GM23338 (cell line): ENCODE data around the gene PMAIP1. TPM values are rescaled to one million over a fixed set of nuclear protein-coding genes. Genes with fewer than 3 reads are reported as not detected.

Experiments used
- ATAC-seq: fragments of 200-7000 bp; cut with Tn5 transposase; 3 replicates; pipeline ENCODE4 v1.9.1; 2020
- DNase-seq: peaks from one replicate; pipeline ENCODE4 v3.0.0-alpha.2; 2015; ENCODE audit warnings: low spot score
- H2AFZ ChIP-seq: fragments of 200-600 bp; sonication (generic); 2 replicates; pipeline ENCODE4 v1.8.0; 2016; ENCODE audit warnings: antibody characterized with exemption, mild to moderate bottlenecking, moderate library complexity
- H3F3A ChIP-seq: fragments of 200-600 bp; sonication (generic); replicated peaks from 2 replicates; pipeline ENCODE4 v1.8.0; 2017; ENCODE audit warnings: antibody characterized with exemption, mixed run types, low read depth
- H3K27ac ChIP-seq: fragments of 200-600 bp; sonication (generic); 2 replicates; pipeline ENCODE4 v1.6.1; 2016; ENCODE audit warnings: low read depth
- H3K27me3 ChIP-seq: fragments of 200-600 bp; sonication (generic); 2 replicates; pipeline ENCODE4 v1.8.0; 2016; ENCODE audit warnings: mild to moderate bottlenecking, mixed run types, moderate library complexity; ENCODE audit not compliant: insufficient read depth
- H3K36me3 ChIP-seq: fragments of 200-600 bp; sonication (generic); 2 replicates; pipeline ENCODE4 v1.8.0; 2016; ENCODE audit warnings: mild to moderate bottlenecking; ENCODE audit not compliant: insufficient read depth
- H3K4me1 ChIP-seq: fragments of 200-600 bp; sonication (generic); 2 replicates; pipeline ENCODE4 v1.8.0; 2016; ENCODE audit warnings: mild to moderate bottlenecking, moderate library complexity; ENCODE audit not compliant: insufficient read depth
- H3K4me2 ChIP-seq: fragments of 200-600 bp; sonication (generic); 2 replicates; pipeline ENCODE4 v1.7.1; 2017; ENCODE audit warnings: mixed run types
- H3K4me3 ChIP-seq: fragments of 200-600 bp; sonication (generic); 2 replicates; pipeline ENCODE4 v1.6.1; 2016; ENCODE audit warnings: mixed run types
- H3K79me2 ChIP-seq: fragments of 200-600 bp; sonication (generic); replicated peaks from 2 replicates; pipeline ENCODE4 v1.8.0; 2017; ENCODE audit warnings: mild to moderate bottlenecking; ENCODE audit not compliant: insufficient read depth
- H3K9me2 ChIP-seq: fragments of 200-600 bp; sonication (generic); 2 replicates; pipeline ENCODE4 v1.8.0; 2017; ENCODE audit not compliant: insufficient read depth
- H4K20me1 ChIP-seq: fragments of 200-600 bp; sonication (generic); replicated peaks from 2 replicates; pipeline ENCODE4 v1.8.0; 2017; ENCODE audit warnings: mild to moderate bottlenecking; ENCODE audit not compliant: insufficient read depth
- H3K27ac Mint-ChIP-seq: 2 replicates; pipeline ENCODE4 v1.8.0; 2020; ENCODE audit warnings: inconsistent platforms, mild to moderate bottlenecking, moderate library complexity, mixed read lengths
- H3K27me3 Mint-ChIP-seq: 3 replicates; pipeline ENCODE4 v1.8.0; 2022; ENCODE audit warnings: low read depth, mild to moderate bottlenecking, moderate library complexity, mixed read lengths, inconsistent platforms; ENCODE audit not compliant: insufficient read depth, poor library complexity
- H3K36me3 Mint-ChIP-seq: 3 replicates; pipeline ENCODE4 v1.8.0; 2021; ENCODE audit warnings: low read depth, mild to moderate bottlenecking, inconsistent platforms, moderate library complexity, mixed read lengths
- H3K4me1 Mint-ChIP-seq: 3 replicates; pipeline ENCODE4 v1.8.0; 2020; ENCODE audit warnings: mild to moderate bottlenecking, inconsistent platforms, mixed read lengths
- H3K4me3 Mint-ChIP-seq: 3 replicates; pipeline ENCODE4 v1.8.0; 2021; ENCODE audit warnings: moderate library complexity, mild to moderate bottlenecking, inconsistent platforms, mixed read lengths
- H3K9me3 Mint-ChIP-seq: 3 replicates; pipeline ENCODE4 v1.8.0; 2020; ENCODE audit warnings: moderate library complexity, mild to moderate bottlenecking, inconsistent platforms, mixed read lengths
- CREB1 ChIP-seq: fragments of 250-450 bp; sonication (Bioruptor Pico); IDR thresholded peaks from 2 replicates; pipeline ENCODE4 v1.5.0; 2020; ENCODE audit warnings: low read depth, mild to moderate bottlenecking, moderate library complexity
- EZH2 ChIP-seq: fragments of 200-600 bp; sonication (generic); IDR thresholded peaks from one replicate; pipeline ENCODE4 v1.8.0; 2017; ENCODE audit warnings: antibody characterized with exemption, mild to moderate bottlenecking, low read depth; ENCODE audit not compliant: unreplicated experiment
- EZH2phosphoT487 ChIP-seq: fragments of 200-600 bp; sonication (generic); IDR thresholded peaks from one replicate; pipeline ENCODE4 v1.8.1; 2018; ENCODE audit warnings: antibody characterized with exemption; ENCODE audit not compliant: unreplicated experiment
- JUNB ChIP-seq: IDR thresholded peaks from one replicate; pipeline ENCODE4 v1.6.1; 2016; ENCODE audit warnings: antibody characterized with exemption; ENCODE audit not compliant: unreplicated experiment
- NANOG ChIP-seq: IDR thresholded peaks from 2 replicates; pipeline ENCODE4 v1.6.1; 2016; ENCODE audit warnings: antibody characterized with exemption, borderline replicate concordance
- POLR2AphosphoS5 ChIP-seq: IDR thresholded peaks from 2 replicates; pipeline ENCODE4 v1.6.1; 2016; ENCODE audit warnings: antibody characterized with exemption, low read depth
- ZNF114 ChIP-seq: fragments of 250-450 bp; sonication (Bioruptor Pico); IDR thresholded peaks from 2 replicates; pipeline ENCODE4 v1.5.0; 2020; ENCODE audit warnings: mild to moderate bottlenecking, moderate library complexity
- ZNF331 ChIP-seq: fragments of 250-450 bp; sonication (Bioruptor Pico); IDR thresholded peaks from 2 replicates; pipeline ENCODE4 v1.5.0; 2020; ENCODE audit warnings: low read depth, mild to moderate bottlenecking, moderate library complexity
- polyA plus RNA-seq: library from polyadenylated mRNA; unstranded; fragments of >200 nt; fragmentation: Nextera tagmentation; extraction: Ambion mirVana; gene quantifications from 2 replicates; pipeline ENCODE4 v1.2.1, GENCODE V29; 2016
- total RNA-seq: library from RNA; depleted of rRNA; stranded (reverse); fragments of >200 nt; shearing (Covaris generic); gene quantifications from 2 replicates; pipeline ENCODE4 v1.2.3, GENCODE V29; 2014
- TF ChIP-seq, protein P1 (sequence below): fragments of 250-450 bp; sonication (Bioruptor Pico); IDR thresholded peaks from 2 replicates; pipeline ENCODE4 v1.5.0; 2020; ENCODE audit warnings: mild to moderate bottlenecking, moderate library complexity

PMAIP1 gene
- total and polyA plus RNA-seq, 2 experiments from 2014 or later: 156 to 296 TPM

DNA sequence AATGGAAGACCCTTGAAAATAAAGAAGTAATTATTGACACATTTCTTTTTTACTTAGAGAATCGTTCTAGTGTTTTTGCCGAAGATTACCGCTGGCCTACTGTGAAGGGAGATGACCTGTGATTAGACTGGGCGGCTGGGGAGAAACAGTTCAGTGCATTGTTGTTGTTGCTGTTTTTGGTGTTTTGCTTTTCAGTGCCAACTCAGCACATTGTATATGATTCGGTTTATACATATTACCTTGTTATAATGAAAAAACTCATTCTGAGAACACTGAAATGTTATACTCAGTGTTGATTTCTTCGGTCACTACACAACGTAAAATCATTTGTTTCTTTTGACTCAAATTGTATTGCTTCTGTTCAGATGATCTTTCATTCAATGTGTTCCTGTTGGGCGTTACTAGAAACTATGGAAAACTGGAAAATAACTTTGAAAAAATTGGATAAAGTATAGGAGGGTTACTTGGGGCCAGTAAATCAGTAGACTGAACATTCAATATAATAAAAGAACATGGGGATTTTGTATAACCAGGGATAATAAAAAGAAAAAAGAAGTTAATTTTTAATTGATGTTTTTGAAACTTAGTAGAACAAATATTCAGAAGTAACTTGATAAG is 3.3 kb downstream of the PMAIP1 start (continued):
- no peak for TF ChIP-seq ZNF331 (CRISPR knock-in tag)
- TF ChIP-seq EZH2phosphoT487: no peak
- TF ChIP-seq NANOG: no peak
- TF ChIP-seq EZH2: no peak
- no peak for TF ChIP-seq ZNF114
- TF ChIP-seq, protein P1, sequence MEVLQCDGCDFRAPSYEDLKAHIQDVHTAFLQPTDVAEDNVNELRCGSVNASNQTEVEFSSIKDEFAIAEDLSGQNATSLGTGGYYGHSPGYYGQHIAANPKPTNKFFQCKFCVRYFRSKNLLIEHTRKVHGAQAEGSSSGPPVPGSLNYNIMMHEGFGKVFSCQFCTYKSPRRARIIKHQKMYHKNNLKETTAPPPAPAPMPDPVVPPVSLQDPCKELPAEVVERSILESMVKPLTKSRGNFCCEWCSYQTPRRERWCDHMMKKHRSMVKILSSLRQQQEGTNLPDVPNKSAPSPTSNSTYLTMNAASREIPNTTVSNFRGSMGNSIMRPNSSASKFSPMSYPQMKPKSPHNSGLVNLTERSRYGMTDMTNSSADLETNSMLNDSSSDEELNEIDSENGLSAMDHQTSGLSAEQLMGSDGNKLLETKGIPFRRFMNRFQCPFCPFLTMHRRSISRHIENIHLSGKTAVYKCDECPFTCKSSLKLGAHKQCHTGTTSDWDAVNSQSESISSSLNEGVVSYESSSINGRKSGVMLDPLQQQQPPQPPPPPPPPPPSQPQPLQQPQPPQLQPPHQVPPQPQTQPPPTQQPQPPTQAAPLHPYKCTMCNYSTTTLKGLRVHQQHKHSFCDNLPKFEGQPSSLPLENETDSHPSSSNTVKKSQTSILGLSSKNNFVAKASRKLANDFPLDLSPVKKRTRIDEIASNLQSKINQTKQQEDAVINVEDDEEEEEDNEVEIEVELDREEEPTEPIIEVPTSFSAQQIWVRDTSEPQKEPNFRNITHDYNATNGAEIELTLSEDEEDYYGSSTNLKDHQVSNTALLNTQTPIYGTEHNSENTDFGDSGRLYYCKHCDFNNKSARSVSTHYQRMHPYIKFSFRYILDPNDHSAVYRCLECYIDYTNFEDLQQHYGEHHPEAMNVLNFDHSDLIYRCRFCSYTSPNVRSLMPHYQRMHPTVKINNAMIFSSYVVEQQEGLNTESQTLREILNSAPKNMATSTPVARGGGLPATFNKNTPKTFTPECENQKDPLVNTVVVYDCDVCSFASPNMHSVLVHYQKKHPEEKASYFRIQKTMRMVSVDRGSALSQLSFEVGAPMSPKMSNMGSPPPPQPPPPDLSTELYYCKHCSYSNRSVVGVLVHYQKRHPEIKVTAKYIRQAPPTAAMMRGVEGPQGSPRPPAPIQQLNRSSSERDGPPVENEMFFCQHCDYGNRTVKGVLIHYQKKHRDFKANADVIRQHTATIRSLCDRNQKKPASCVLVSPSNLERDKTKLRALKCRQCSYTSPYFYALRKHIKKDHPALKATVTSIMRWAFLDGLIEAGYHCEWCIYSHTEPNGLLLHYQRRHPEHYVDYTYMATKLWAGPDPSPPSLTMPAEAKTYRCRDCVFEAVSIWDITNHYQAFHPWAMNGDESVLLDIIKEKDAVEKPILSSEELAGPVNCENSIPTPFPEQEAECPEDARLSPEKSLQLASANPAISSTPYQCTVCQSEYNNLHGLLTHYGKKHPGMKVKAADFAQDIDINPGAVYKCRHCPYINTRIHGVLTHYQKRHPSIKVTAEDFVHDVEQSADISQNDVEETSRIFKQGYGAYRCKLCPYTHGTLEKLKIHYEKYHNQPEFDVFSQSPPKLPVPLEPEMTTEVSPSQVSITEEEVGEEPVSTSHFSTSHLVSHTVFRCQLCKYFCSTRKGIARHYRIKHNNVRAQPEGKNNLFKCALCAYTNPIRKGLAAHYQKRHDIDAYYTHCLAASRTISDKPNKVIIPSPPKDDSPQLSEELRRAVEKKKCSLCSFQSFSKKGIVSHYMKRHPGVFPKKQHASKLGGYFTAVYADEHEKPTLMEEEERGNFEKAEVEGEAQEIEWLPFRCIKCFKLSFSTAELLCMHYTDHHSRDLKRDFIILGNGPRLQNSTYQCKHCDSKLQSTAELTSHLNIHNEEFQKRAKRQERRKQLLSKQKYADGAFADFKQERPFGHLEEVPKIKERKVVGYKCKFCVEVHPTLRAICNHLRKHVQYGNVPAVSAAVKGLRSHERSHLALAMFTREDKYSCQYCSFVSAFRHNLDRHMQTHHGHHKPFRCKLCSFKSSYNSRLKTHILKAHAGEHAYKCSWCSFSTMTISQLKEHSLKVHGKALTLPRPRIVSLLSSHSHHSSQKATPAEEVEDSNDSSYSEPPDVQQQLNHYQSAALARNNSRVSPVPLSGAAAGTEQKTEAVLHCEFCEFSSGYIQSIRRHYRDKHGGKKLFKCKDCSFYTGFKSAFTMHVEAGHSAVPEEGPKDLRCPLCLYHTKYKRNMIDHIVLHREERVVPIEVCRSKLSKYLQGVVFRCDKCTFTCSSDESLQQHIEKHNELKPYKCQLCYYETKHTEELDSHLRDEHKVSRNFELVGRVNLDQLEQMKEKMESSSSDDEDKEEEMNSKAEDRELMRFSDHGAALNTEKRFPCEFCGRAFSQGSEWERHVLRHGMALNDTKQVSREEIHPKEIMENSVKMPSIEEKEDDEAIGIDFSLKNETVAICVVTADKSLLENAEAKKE: no peak
- TF ChIP-seq CREB1 (CRISPR knock-in tag): no peak
- no peak for TF ChIP-seq POLR2AphosphoS5
- TF ChIP-seq JUNB: no peak

DNA sequence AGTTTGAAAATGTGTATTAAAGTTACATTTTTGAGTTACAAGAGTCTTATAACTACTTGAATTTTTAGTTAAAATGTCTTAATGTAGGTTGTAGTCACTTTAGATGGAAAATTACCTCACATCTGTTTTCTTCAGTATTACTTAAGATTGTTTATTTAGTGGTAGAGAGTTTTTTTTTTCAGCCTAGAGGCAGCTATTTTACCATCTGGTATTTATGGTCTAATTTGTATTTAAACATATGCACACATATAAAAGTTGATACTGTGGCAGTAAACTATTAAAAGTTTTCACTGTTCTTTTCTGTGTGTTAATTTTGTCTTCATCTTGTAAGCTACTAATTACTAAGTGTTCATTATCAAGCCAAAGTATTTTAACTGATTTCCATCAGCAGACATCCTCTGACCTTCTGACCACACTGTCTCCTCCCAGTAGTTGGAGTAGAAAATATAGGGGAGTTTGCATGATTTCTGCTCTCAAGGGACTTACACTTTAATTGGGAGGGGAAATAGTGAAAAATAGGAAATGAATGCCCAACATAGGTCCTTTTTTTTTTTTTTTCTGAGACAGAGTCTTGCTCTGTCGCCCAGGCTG is 4.3 kb downstream of the PMAIP1 start:
- H3K4me1 Mint-ChIP-seq: peaks cover 55% of the 10 kb centered on the region
- H3K9me3 Mint-ChIP-seq: 0 out of 3 replicates have a peak, but pooled peaks cover 3% of the 10 kb centered on the region
- Histone ChIP-seq H3K9me2 (no peaks in the 10 kb centered on the region), H3F3A (peaks cover 3% of the 10 kb centered on the region), H3K27me3 (no peaks in the 10 kb centered on the region), H3K4me3 (peak overlapping the region; percentile 77), H3K4me1 (peaks cover 40% of the 10 kb centered on the region), H3K36me3 (peaks cover 21% of the 10 kb centered on the region; the same call in 1 of the 2 replicates), H2AFZ (no peak overlapping the region), H3K4me2 (peak overlapping the region; percentile 85), H3K27ac (peak overlapping the region; percentile 23), H4K20me1 (peaks cover 31% of the 10 kb centered on the region), H3K79me2 (peaks cover 46% of the 10 kb centered on the region)
- H3K27me3 Mint-ChIP-seq: peaks cover 8% of the 10 kb centered on the region
- peaks cover 42% of the 10 kb centered on the region for H3K36me3 Mint-ChIP-seq
- 0 out of 2 replicates have a peak overlapping the region, but pooled peaks have one; percentile 41 for H3K27ac Mint-ChIP-seq
- ATAC-seq: no peak
- DNase-seq: no peak
- peak overlapping the region; percentile 66 for H3K4me3 Mint-ChIP-seq
- TF ChIP-seq ZNF331 (CRISPR knock-in tag): no peak
- TF ChIP-seq, protein P1: no peak
- TF ChIP-seq POLR2AphosphoS5: no peak
- TF ChIP-seq CREB1 (CRISPR knock-in tag): no peak
- no peak for TF ChIP-seq EZH2phosphoT487
